Kidney tubule cell (primary cell): ENCODE measurements around the gene RLF.

Source experiments
- DNase-seq: peaks from one replicate; pipeline ENCODE4 v3.0.0-alpha.2; 2018; ENCODE audit warnings: low spot score

Gene RLF, protein sequence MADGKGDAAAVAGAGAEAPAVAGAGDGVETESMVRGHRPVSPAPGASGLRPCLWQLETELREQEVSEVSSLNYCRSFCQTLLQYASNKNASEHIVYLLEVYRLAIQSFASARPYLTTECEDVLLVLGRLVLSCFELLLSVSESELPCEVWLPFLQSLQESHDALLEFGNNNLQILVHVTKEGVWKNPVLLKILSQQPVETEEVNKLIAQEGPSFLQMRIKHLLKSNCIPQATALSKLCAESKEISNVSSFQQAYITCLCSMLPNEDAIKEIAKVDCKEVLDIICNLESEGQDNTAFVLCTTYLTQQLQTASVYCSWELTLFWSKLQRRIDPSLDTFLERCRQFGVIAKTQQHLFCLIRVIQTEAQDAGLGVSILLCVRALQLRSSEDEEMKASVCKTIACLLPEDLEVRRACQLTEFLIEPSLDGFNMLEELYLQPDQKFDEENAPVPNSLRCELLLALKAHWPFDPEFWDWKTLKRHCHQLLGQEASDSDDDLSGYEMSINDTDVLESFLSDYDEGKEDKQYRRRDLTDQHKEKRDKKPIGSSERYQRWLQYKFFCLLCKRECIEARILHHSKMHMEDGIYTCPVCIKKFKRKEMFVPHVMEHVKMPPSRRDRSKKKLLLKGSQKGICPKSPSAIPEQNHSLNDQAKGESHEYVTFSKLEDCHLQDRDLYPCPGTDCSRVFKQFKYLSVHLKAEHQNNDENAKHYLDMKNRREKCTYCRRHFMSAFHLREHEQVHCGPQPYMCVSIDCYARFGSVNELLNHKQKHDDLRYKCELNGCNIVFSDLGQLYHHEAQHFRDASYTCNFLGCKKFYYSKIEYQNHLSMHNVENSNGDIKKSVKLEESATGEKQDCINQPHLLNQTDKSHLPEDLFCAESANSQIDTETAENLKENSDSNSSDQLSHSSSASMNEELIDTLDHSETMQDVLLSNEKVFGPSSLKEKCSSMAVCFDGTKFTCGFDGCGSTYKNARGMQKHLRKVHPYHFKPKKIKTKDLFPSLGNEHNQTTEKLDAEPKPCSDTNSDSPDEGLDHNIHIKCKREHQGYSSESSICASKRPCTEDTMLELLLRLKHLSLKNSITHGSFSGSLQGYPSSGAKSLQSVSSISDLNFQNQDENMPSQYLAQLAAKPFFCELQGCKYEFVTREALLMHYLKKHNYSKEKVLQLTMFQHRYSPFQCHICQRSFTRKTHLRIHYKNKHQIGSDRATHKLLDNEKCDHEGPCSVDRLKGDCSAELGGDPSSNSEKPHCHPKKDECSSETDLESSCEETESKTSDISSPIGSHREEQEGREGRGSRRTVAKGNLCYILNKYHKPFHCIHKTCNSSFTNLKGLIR (N-terminal part only)

DNA sequence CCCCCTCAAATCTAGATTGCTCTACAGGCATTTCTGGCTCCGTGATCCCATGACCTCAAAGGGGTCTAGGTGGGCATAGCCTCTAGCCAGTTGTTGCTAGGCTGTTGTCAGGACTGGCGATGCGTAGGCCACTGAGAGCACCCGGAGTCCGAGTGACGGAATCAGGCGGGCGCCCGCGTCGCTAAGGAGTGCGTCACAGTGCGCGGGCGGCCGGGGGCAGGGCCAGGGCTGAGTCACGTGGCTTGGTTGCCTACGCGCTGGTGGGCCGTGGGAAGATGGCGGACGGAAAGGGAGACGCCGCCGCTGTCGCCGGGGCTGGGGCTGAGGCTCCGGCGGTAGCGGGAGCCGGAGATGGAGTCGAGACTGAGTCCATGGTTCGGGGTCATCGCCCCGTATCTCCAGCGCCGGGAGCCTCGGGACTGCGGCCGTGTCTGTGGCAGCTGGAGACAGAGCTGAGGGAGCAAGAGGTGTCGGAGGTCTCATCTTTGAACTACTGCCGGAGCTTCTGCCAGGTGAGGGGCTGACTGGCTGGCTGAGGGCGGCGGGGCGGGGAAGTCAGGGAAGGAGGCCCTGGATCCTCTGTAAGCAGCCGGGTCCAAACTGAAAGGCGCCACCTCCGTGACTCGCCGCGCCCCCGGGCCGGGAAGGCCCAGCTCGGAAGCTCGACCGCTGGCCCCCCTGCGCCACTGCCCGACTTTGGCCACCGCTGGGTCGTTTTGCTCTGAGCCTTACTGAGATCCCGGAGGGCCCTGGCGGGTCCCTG is at the start of gene RLF:
RLF (plus strand) TSS at position 263 of the 763 bp plus-strand sequence; CDS start at position 276, 13 bp downstream.
- DNase-seq, result peak; percentile 95

DNA sequence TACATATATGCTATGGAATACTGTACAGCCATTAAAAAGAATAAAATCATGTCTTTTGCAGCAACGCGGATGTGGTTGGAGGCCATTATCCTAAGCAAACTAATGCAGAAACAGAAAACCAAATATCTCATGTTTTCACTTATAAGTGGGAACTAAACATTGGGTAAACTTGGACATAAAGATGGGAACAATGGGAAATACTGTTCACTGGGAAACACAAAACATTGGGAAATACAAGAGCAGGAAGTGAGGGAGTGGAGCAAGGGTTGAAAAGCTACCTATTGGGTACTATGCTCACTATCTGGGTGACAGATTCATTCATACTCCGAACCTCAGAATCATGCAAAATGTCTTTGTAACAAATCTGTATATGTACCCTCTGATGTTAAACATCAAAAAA is 46.8 kb upstream of the RLF start:
- no peak for DNase-seq

DNA sequence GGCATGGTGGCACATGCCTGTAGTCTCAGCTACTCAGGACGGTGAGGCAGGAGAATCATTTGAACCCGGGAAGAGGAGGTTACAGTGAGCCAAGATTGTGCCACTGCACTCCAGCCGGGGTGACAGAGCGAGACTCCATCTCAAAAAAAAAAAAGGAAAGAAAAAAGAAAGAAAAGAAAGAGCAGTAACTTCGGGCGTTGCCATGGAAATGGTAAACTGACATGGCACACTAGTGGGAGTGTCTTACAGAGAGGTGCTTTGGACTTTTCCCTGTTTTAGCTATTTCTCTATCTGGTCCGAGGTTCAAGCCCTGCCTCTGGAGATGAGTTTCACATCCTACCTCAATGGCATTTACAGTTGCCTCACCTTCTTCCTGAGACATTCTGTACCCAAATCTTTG is 41.1 kb upstream of the RLF start:
- no peak for DNase-seq

DNA sequence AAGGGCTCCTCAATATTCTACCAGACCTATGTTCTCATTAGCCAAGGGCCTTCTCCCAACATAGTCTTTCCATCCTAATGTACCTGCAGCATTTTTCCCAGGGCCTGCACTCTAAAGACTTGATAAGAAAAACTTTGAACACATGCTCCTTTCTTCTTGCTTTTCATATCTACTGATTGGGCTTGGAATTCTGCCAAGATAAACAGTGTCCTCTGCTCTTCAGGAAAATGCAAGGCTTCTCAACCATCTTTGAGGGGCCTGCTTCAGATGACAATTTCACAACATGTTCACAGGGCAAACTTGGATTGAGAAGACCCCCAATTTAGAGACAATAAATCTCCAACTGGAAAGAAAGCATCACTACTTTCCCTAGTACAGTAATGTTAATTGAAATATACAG is 38.3 kb upstream of the RLF start:
- DNase-seq, result no peak

DNA sequence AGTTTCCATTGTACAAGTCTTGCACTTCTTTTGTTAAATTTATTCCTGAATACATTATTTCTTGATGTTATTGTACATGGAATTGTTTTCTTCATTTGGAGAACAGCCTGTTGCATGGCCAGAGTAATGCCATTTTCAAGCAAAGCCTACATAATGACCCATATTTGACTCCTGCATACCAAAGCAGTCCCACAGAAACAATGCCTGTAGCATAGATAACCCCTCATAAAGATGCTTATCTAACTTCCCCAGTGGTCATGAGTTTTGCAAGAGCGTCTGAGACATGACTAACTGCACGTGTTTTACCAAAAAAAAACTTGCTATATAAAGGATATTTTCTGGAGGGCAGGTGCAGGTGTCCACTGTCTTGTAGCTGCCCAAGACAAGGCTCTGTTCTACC is 30.3 kb upstream of the RLF start:
- DNase-seq, result no peak

DNA sequence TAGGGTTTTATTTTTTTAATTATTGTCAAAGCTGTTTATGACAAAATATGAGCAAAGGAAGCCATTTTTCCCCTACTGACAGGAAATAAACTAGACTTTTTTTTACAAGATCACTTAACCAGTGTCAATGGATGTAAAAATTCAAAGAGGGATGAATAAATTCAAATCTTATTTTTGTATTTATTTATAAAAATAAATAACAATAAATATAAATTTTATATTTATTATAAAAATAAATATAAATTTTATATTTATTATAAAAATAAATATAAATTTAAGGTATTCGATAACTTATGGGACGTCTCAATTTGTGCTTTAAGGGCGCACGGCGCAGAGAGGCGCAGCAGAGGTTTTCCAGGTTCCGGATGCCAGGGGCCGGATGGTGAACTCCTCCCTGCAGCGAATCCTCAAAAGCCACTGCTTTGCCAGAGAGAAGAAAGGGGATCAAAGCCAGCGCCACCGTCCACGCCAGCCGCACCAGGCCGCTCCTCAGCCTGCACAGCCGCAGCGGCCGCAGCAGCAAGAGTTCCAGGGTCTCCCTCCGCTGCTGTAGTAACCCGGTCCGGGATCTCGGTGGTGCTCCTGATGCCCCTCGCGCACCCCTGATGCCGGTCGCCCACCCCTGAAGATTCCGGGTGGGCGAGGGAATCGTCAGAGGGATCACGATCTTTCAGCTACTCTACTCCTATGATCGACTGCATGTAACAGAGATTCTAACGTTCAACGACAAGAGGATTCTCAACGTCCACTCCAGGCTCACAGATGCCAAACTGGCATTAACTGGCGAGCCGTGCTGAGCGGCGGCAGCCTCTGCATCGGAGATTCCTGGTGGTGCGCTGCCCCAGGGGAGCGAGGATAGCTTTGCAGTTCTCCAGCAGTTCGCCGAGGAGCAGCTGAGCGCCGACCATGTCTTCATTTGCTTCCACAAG is 28.5 kb upstream of the RLF start:
- DNase-seq, result no peak

DNA sequence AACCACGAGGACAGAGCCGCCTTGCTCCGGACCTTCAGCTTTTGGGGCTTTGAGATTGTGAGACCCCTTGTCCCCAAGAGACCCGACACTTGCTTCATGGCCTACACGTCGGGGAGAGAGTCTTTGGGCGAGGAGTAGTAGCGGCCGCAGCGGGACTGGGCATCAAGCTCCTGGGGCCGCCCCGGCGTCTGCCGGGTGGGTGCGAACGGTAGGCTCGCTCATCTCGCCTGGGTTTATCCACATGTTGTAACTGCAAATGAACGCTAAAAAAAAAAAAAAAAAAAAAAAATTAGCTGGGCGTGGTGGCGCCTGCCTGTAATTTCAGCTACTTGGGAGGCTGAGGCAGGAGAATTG is 27.9 kb upstream of the RLF start:
- DNase-seq, result no peak

DNA sequence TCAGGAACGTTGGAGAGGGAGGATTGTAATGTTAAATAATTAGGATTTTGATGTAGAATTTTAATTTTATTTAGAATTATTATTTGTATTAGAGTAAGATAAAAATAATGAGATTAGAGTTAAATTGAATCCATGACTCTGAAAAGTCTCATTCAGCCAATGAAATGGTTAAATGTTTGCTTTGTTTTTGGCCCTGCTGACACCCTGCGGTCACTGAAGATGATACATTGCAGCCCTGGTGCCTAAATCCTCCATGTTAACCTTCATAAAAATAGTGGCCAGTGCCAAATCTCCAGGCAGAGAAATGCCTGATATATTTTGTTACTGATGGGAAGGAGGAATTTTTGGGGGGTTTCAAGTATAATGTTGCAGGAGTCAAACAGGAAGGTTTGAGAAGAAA is 27.3 kb upstream of the RLF start:
- DNase-seq, result no peak

DNA sequence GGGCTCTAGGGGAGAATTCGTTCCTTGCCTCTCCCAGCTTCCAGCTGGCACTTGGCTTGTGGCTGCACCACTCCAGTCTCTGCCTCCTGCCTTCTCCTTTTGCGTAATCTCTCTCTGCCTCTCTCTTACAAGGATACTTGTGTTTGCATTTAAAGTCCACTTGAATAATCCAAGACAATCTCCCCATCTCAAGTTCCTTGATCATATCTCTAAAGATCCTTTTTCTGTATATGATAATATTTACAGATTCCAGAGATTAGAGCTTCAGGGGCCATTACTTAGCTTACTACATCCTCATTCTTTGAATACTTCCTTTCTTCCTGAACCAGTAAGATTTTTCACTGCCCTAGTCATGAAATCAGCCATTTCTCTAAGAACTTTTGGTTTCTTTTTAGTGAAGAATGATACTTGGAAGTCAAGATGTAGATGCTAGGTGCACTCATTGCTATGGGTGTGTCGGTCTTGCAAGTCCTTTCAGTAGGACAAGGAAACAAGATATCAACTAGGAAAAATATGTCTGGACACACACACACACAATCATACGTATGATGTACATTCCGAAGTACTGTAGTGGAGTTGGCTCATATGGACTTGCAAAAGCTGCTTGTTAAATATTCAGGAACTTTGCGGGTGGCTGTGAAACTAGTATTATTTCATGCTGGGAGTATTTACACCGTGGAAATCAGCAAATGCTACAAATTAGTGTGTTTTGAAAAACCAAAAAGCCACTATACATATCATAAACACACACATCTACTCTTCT is 20.8 kb upstream of the RLF start:
- peak; percentile 72 for DNase-seq

DNA sequence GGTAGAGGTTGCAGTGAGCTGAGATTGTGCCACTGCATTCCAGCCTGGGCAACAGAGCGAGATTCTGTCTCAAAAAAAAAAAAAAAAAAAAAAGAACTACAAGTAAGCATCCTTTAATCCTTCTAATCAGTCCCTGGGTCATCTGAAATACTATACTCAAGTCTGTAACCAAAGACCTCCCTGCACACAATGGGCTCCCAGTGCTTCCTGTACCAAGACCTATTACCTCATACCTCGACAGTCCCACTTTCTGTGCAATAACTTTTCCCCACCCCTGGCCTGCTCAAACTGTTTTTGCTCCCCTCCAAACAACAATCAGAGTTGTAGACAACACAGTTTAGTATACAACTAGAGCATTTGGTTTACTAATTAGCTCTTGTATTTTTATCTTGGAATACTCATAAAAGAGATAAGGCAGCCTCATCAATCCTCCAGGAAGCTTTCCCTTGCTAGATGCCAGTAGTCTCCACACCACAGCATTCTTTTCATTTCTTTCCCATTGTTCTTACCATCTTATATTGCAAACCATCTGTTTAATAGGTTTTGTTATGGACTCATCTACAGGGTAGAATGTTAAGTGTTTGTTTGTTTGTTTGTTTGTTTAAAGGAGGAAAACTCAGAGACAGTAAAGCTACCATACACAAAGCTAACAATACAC is 19.2 kb upstream of the RLF start:
- DNase-seq, result no peak

DNA sequence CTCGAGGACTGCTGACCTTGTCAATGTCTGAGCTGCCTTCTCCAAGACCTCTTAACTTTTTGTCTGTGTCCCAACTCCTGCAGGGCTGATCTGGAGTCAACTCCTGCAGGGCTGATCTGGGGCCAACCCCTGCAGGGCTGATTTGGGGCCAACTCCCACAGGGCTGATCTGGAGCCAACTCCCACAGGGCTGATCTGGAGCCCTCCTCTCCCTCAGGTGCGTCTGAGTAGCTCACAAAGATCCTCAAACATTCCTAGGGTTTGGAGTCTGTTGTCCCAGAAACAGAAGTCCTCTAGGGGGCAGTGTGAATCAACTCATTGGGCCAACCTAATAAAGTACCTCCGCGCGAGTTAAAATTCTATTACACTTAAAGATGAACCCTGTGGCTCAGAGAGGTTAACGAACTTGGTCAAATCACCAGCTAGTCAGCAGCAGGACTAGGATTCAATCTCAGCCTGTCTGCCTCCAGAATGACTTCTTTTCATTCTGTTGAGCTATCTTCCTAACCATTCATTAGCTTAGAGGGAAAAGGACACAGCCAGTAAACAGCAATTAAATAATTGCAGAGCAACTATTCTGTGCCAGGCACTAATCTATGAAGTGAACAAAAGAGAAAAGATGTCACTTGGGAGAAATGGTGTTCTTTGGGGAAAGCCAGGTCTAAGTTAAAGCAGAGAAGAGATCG is 17.2 kb upstream of the RLF start:
- DNase-seq, result peak; percentile 72

DNA sequence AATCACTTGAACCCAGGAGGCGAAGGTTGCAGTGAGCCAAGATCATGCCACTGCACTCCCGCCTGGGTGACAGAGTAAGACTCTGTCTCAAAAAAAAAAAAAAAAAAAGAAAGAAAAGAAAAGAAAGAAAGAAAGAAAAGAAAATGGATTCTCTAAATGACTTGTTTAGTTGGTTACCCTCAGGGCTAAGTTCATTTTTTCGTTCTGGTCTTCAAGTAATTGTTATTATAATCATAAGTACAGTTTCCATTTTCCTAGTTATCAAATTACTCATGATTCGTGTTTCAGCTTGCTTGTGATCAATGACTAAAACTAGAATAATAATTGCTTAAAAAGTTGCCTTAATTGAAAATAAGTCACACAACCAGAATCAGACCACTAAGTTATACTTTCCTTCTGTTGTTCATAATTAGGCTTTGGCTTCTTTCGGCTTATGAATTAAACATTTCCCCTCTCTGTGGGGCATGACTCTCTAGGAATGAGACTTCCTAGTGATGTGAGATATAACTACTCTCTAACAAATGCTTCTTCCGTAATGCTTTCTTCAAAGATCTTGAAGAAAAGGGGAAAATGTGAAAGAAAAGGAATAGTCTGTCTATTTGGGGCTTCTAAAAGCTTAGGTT is 9.6 kb upstream of the RLF start:
- DNase-seq, result no peak

DNA sequence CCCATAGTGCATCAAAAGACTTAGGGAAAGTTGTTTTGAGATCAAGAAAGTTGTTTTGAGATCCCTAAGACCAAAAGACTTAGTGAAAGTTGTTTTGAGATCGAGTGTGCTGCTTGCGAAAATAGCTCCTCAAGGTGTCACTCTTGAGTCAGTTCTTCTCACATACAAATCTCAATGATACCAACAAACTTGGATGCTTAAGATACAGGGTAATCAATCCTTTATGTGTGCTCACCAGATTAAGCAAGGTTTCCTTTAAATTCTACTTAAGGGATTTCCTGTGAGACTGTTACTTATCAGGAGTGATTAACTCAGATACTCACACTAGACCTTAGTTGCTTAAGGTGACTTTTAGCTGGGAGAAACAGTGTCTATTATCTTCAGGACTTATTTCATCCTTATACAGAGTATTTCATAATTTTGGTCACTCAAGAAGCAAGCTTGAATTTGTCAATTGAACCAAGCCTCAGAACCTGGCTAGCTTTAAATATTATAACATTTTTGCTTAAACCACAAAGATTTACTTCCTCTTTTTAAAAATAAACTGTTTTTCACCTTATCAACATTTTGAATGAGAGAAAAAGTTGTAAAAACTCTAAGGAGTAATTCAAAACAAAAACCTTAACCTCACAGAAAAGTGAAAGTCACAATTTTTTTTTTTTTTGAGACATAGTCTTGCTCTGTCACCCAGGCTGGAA is 8.0 kb upstream of the RLF start:
- DNase-seq, result peak; percentile 56

DNA sequence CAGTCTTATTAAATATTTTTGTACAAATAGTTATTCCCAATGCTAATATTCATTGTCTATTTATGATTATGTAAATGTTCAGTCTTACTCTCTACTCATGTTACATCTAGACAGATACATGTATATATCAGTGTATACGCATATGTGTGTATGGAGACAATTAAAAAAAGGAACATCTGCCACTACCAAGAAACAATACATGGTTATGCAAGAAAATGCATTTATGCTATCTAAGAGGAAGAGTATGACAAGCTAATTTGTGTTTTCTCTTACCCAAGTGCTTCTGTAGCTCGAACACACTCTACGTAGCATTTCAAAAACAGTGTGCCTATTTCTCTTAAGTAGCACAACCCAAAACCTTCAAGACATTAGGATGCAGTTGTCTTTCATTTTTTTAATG is 6.1 kb upstream of the RLF start:
- no peak for DNase-seq

DNA sequence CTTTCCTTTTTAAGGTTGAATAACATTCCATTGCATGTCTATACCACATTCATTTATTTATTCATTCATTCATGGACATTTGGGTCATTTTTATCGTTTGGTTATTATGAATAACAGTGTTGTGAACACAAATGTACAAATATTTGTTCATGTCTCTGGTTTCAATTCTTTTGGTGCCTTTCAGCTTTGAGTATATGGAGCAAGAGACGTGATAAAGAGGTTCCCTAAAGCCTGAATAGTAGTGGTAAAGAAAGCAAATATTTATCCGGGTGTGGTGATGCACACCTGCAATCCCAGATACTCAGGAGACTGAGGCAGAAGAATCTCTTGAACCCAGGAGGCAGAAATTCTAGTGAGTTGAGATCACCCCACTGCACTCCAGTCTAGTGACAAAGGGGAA is 5.3 kb upstream of the RLF start:
- no peak for DNase-seq

DNA sequence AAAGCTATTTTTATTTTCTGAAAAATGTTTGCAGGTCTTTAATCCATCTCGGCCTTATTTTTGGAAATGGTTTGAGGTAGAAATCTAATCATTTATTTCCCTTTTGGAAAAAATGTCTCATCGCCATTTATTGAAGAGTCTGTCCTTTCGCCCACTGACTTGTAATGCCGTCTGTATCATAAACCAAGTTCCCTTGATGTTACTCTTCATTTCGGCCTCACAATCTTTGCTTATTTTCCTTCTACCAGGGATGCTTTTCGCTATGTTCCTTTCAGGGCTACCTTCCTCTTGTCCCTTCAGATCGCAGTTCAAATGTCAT is 422 bp upstream of the RLF start:
- DNase-seq, result no peak

DNA sequence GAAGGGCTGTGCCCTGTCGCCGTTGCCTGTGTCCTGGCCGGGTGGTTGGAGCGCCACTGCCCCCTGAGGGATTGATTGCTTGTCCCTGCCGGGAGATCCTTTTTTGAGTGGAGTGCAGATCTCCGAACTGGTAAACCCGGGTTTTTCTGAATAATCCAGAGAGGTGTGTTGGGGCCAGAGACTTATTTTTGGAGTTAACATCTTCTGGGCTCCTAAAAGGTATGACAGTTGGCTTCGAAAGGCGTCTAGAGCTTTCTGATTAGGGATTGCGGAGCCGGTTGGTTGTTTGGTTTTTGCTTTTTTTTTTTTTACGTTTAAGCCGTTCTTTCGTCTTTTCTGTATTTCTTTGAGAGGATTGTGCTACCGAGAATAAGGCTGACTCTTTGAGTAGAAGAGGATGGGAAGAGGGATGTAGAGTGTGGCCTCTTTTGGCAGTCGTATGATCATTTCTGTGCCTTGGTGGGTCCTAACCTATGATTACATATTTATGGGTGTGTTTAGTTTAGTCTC is 756 bp downstream of the RLF start:
- no peak for DNase-seq
